ENCODE results near the gene CNPY1.

The CNPY1 gene

DNA sequence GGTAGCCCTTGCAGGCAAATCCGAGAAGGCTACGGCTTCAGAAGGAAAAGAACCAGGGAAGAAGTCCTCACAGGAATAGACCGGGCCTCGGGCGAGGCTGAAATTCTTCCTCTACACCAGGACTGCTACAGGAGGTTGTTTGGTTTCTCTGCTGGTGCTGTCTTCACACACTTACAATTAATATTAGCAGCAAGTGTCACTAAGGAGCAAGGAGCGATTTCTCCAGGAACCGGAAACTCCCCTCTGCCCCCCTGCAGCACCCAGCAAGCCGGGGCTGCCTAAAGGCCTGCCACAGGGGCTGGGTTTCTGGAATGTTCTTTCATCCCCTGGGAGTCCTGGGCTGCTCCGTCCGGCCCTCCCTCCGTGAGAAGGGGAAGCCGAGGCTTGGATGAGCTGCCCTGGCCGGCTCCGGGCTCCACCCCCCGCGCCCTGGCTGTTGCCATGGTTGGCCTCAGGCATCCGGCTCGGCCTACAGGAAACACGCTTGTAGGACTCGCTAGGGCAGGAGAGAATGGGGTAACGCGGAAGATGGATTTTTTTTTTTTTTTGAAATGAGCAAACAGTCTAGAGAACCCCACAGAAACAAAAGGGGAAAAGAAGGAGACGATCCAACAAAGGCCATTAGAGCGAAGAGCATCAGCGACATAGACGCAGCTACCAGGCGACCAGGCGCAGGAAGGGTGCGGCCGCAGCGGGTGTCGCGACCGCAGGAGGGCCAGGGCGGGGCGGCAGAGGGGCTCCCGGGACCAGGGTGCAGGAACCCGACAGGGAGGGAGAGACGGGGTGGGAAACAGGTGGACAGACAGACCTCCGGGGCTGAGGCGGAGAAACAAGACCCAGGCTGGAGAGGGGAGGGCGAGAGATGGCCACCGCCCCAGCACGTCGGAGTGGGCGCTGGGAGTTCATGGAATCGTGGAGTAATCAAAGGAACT is 55.4 kb downstream of the CNPY1 start:
- DNase-seq: peak in 9 of 56 donors; percentile 3 to 54 (median 12)

GRCh38 chr7:155489862-155490696 is 56.3 kb downstream of the CNPY1 start:
- DNase-seq: no peak

DNA sequence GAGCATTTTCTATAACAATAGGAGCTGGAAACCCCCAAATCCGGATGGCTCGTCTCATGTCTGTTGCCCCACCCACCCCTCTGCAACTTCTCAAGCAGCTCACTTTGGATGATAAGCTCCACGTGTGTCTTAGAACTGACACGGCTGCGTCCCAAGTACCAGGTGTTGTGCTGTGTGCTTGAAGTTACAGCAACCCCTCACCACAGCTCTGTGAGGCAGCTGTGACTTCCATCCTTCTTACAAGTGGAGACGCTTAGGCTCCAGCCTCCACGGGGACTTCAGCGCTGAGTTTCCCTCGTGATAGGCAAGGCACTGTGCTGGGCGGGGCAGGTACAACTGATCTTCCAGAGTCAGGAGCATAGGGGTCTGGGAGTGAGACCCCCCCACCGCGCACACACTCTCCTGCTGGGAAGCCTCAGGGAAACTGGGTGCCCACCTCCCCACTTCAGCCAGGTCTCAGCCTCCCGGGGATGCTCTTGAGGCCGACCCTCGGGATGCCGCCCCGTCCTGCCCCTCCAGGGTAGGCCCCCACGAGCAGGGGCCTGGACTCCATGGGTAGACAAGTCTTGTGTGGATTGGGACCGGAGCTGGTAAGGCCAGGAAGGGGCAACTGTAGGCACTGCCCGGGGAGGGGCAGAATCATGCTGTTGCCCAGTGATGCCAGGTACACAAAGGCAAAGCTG is 57.1 kb downstream of the CNPY1 start:
- DNase-seq: no peak

DNA sequence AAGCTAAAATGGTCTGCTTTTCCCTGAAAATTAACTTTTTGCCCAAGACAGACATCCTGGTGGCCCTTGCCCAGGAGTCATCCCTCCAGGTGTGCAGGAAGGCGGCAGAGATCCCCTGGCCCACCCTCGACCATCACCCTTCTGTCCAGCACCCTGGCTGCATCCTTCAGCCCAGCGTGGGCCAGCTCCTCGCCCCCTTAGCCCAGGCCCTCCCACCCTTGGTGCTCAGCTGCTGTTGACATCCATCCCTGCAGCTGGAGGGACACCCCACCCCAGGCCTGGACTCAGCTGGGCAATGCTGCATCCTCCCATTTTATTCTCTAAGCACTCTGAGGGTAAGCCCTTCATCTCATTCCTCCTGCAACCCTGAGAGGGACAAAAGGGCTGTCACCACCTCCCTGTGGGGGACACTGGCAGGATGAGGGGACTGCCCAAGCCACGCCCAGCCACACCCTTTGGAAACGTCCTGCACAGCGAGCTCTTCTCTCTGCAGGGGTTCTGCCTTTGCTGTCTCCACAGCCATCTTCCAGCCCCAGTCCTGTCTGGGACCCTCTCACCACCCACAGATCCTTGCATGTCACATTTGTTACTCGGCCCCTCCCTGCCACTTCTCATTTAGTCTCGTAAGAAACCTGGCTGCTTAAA is 57.8 kb downstream of the CNPY1 start:
- DNase-seq: no peak

- DNase-seq: no peak
These were observed 58.6 kb downstream of the CNPY1 start for GRCh38 chr7:155487509-155488482.

GRCh38 chr7:155486783-155487508 is 59.4 kb downstream of the CNPY1 start:
- DNase-seq: no peak

GRCh38 chr7:155484483-155485399 is 61.6 kb downstream of the CNPY1 start:
- DNase-seq: no peak

- peak in 7 of 56 donors; percentile 12 to 30 (median 21) for DNase-seq
These were observed 62.5 kb downstream of the CNPY1 start for GRCh38 chr7:155483868-155484325.

DNA sequence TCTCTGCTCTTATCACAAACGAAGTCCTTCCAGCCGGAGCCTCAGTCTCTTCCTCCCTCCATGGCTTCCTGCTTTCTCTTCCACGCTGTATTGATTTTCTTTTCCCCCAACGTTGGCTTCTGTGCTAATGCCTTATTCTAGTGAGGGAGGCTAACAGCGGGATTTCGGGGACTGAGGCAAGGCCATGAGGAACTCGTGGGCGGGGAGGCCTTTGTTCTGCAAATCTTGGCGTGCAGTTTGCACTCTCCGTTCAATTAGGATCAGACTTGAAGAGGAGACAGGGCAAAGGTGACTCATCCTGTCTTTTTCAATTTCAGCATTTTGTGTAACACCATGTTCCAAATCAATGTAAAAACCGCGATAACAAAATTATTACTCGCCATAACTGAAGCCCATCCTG is 63.1 kb downstream of the CNPY1 start:
- DNase-seq: no peak

DNA sequence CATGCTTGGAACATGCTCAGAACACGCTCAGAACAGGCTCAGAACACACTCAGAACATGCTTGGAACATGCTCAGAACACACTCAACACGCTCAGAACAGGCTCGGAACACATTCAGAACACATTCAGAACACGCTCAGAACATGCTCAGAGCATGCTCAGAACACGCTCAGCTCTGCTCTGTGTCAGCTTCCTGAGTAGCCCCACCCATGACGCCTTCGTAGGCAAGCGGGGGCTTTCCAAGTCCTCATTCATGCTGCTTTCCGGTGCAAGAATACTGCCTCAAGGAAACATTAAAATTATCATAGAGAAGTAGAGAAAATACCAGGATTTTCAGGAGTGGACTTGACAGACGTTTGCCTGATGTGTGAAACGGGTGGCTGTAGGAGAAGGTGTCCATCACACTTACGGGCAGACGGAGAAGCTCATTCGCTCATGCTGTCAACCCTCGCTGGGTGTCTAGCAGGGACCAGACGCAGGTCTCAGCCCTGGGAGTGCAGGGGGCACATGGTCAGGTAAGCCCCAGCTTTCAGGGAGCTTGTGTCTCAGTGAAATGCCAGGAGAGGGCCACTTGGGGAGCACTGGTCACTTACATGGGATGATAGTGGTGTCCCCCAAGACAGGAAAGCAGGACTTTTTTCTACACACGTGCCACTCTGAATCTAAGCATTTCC is 63.7 kb downstream of the CNPY1 start:
- DNase-seq: no peak

DNA sequence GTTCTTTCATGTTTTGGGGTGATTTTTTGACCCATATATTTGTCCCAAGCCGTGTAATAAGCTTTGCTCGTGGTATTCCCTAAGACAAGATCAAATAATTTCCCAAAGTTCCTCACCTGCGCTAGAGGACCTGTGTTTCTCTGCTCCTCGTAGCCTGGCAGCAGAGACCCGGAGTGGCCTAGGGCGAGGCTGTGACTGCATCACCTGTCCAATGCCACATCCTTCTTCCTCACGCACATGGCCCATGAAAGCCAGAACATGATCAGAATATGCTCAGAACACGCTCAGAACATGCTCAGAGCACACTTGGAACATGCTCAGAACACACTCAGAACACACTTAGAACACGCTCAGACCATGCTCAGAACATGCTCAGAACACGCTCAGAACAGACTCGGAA is 64.6 kb downstream of the CNPY1 start:
- no peak for DNase-seq

- no peak for DNase-seq
These were observed 68.9 kb downstream of the CNPY1 start for GRCh38 chr7:155477476-155477875.

GRCh38 chr7:155471718-155472117 is 74.6 kb downstream of the CNPY1 start:
- no peak for DNase-seq

GRCh38 chr7:155470686-155471638 is 75.4 kb downstream of the CNPY1 start:
- no peak for DNase-seq

DNA sequence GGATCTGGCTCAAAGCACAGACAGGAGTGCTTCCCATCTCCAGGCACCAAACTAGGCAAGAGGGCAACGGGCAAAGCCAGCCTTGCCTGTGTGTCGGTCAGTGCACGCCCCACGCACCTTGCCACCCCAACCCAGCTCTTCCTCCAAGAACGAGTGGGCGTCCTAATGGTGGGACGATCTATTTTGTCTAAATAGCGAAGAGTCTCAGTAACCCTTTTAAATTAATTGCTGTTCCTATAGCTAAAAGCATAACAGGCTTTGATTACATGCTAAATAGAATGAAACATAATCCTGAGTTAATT is 76.2 kb downstream of the CNPY1 start:
- no peak for DNase-seq
